GM23248 (cell line): Measurements from ENCODE around the gene ACTL9. TPM values are rescaled to one million over a fixed set of nuclear protein-coding genes. Genes with fewer than 3 reads are reported as not detected.

Experiments used
- DNase-seq: peaks from one replicate; pipeline ENCODE4 v3.0.0-alpha.2; 2015
- H2AFZ ChIP-seq: fragments of 200-600 bp; sonication (generic); 2 replicates; pipeline ENCODE4 v1.6.1; 2016; ENCODE audit warnings: antibody characterized with exemption
- H3F3A ChIP-seq: fragments of 200-600 bp; sonication (generic); 2 replicates; pipeline ENCODE4 v1.6.1; 2016; ENCODE audit warnings: mild to moderate bottlenecking, antibody characterized with exemption, mixed run types; ENCODE audit not compliant: insufficient read depth
- H3K27ac ChIP-seq: fragments of 200-600 bp; sonication (generic); 2 replicates; pipeline ENCODE4 v1.5.1; 2016; ENCODE audit warnings: mild to moderate bottlenecking
- H3K27me3 ChIP-seq: fragments of 200-600 bp; sonication (generic); replicated peaks from 2 replicates; pipeline ENCODE4 v1.6.1; 2016; ENCODE audit warnings: mild to moderate bottlenecking; ENCODE audit not compliant: insufficient read depth
- H3K36me3 ChIP-seq: fragments of 200-600 bp; sonication (generic); 2 replicates; pipeline ENCODE4 v1.6.1; 2016; ENCODE audit warnings: low read depth, mild to moderate bottlenecking
- H3K4me1 ChIP-seq: fragments of 200-600 bp; sonication (generic); 2 replicates; pipeline ENCODE4 v1.6.1; 2016; ENCODE audit warnings: mild to moderate bottlenecking; ENCODE audit not compliant: insufficient read depth
- H3K4me2 ChIP-seq: fragments of 200-600 bp; sonication (generic); one replicate; pipeline ENCODE4 v1.6.1; 2016; ENCODE audit warnings: mild to moderate bottlenecking; ENCODE audit not compliant: unreplicated experiment
- H3K4me3 ChIP-seq: fragments of 200-600 bp; sonication (generic); 2 replicates; pipeline ENCODE4 v1.5.1; 2016; ENCODE audit warnings: mild to moderate bottlenecking
- H3K79me2 ChIP-seq: fragments of 200-600 bp; sonication (generic); 2 replicates; pipeline ENCODE4 v1.6.1; 2016; ENCODE audit warnings: mild to moderate bottlenecking; ENCODE audit not compliant: insufficient read depth
- H3K9ac ChIP-seq: fragments of 200-600 bp; sonication (generic); 2 replicates; pipeline ENCODE4 v1.6.1; 2016; ENCODE audit warnings: mild to moderate bottlenecking
- H3K9me2 ChIP-seq: fragments of 200-600 bp; sonication (generic); 2 replicates; pipeline ENCODE4 v1.6.1; 2016; ENCODE audit warnings: mixed run types, mild to moderate bottlenecking, moderate library complexity; ENCODE audit not compliant: insufficient read depth
- H3K9me3 ChIP-seq: fragments of 200-600 bp; sonication (generic); one replicate; pipeline ENCODE4 v1.6.1; 2017; ENCODE audit warnings: low read depth
- H4K20me1 ChIP-seq: fragments of 200-600 bp; sonication (generic); 2 replicates; pipeline ENCODE4 v1.6.0; 2016; ENCODE audit not compliant: insufficient read depth
- EZH2 ChIP-seq: fragments of 200-600 bp; sonication (generic); IDR thresholded peaks from 2 replicates; pipeline ENCODE4 v1.6.1; 2018; ENCODE audit warnings: antibody characterized with exemption, mild to moderate bottlenecking; ENCODE audit not compliant: insufficient read depth, poor library complexity, severe bottlenecking
- EZH2phosphoT487 ChIP-seq: fragments of 200-600 bp; sonication (generic); IDR thresholded peaks from 2 replicates; pipeline ENCODE4 v1.6.1; 2018; ENCODE audit warnings: antibody characterized with exemption, moderate library complexity, mild to moderate bottlenecking, low read depth; ENCODE audit not compliant: insufficient read depth
- WGBS, 2 experiments: methylation state at CpG; one replicate each; pipeline ENCODE4 v1.1.6; 2015 to 2017; ENCODE audit warnings: low lambda C conversion rate in 2 of 2, low coverage in 1 of 2; ENCODE audit errors: missing lambda C conversion rate in 2 of 2; 5-methylcytosine and 5-hydroxymethylcytosine counted together
- in situ Hi-C: fragments of 300-500 bp; cut with MboI; formaldehyde crosslinking; loops from 2 replicates; pipeline ENCODE4 v1.15.0; 2020
- polyA plus RNA-seq: library from polyadenylated mRNA; unstranded; fragments of >200 nt; fragmentation: Nextera tagmentation; extraction: Ambion mirVana; gene quantifications from 2 replicates; pipeline ENCODE4 v1.2.1, GENCODE V29; 2016
- total RNA-seq: library from RNA; depleted of rRNA; stranded (reverse); fragments of >200 nt; shearing (Covaris generic); gene quantifications from 2 replicates; pipeline ENCODE4 v1.2.3, GENCODE V29; 2014

The ACTL9 gene
- total and polyA plus RNA-seq, 2 experiments from 2014 or later = not detected

DNA sequence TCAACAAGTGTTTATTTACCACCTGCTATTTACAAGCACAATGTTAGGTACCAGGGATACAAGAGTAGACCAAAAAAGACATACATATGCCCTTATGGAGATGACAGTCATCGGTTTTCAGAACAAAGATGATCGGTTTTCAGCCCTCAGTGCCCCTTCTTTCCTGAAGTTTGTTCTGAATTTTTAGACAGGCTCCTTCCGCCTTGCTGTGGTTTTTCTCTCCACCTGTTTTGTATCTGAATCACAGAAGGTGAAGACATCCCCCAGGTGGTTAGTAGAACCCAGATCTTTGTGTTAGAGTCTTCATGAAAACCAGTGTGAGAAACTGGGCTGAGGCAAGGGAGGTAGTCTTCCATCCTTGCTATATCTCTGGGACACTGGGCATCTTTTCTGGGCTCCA is 23.5 kb downstream of the ACTL9 start:
- H3K27ac ChIP-seq = no peak overlapping the region
- 14 to 20% methylated on average over 3 of the region's 3 CpGs for WGBS, 2 experiments
- in situ Hi-C loops = no loop called here

DNA sequence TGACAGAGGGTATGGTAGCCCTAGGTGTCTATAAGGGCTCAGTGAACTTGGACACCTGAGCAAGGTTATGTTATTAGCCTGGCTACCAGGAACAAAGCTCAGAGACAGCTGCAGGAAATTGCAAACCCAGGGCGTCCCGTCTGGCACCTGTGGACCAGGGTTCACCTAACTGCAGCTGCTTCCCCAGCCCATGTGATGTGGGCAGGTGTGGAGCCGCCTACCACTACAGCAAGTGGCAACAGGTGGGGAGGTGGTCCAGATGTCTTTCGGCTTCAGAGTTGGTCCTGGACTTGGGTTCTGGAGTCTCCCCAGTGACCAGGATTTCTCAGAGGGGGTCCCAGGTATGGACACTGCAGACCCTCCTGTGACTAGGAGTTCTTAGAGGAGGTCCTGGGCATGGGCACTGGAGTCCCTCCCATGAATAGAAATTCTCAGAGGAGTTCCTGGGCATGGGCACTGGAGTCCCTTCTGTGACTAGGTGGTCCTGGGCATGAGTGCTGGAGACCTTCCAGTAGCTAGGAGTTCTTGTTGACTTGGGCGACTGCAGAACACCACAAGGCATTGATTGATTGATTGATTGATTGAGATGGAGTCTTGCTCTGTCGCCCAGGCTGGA is 25.2 kb downstream of the ACTL9 start:
- Histone ChIP-seq H3K9ac (no peak overlapping the region), H3K4me3 (no peak overlapping the region), H3K27ac (no peak overlapping the region), H3F3A (no peaks in the 10 kb centered on the region), H3K9me2 (no peaks in the 10 kb centered on the region), H3K4me2 (no peak overlapping the region), H3K36me3 (no peaks in the 10 kb centered on the region), H4K20me1 (no peaks in the 10 kb centered on the region), H3K4me1 (no peaks in the 10 kb centered on the region), H3K27me3 (no peaks in the 10 kb centered on the region), H2AFZ (no peak overlapping the region), H3K9me3 (no peaks in the 10 kb centered on the region), H3K79me2 (no peaks in the 10 kb centered on the region)
- in situ Hi-C loops = no loop called here
- whole genome bisulfite sequencing, 2 experiments = 31 to 37% methylated on average over 6 of the region's 6 CpGs
- no peak for DNase-seq
- TF ChIP-seq EZH2phosphoT487 (no peak), EZH2 (no peak)

More for the DNA sequence above, 23.5 kb downstream of the ACTL9 start:
- no peak for TF ChIP-seq EZH2phosphoT487
- TF ChIP-seq EZH2 = no peak
- Histone ChIP-seq H3F3A (no peaks in the 10 kb centered on the region), H3K4me2 (no peak overlapping the region), H3K9me2 (no peaks in the 10 kb centered on the region), H3K36me3 (no peaks in the 10 kb centered on the region), H3K4me3 (no peak overlapping the region), H3K79me2 (no peaks in the 10 kb centered on the region), H3K9ac (no peak overlapping the region), H4K20me1 (no peaks in the 10 kb centered on the region), H3K9me3 (no peaks in the 10 kb centered on the region), H2AFZ (no peak overlapping the region), H3K4me1 (no peaks in the 10 kb centered on the region), H3K27me3 (no peaks in the 10 kb centered on the region)
- no peak for DNase-seq

DNA sequence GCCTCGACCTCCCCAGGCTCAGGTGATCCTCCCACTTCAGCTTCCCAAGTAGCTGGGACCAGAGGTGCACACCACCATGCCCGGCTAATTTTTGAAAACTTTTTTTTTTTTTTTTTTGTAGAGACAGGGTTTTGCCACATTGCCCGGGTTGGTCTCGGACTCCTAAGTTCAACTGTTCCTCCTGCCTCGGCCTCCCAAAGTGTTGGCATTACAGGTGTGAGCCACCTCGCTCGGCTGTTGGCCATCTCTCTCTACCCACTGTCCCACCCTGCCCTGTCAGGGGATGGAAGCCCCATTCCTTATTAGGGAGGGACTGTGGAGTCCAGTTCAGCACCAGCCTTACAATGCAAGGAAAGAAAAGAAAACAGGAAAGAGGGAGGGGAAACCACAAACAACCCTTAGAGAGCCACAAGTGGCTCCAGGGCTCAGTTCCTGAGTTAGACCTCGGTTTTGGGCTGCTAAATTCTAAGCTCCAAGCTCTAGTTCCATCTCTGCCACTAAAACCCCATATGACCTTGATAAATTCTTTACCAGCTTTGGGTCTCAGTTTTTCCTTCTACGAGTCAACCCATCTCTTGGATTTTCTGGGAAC is 31.7 kb downstream of the ACTL9 start:
- H4K20me1 ChIP-seq = no peaks in the 10 kb centered on the region
- H3F3A ChIP-seq = no peaks in the 10 kb centered on the region
- no peak overlapping the region for H3K9ac ChIP-seq
- H3K4me2 ChIP-seq = no peak overlapping the region
- H3K27ac ChIP-seq = no peak overlapping the region
- in situ Hi-C loops = no loop called here
- H3K9me2 ChIP-seq = no peaks in the 10 kb centered on the region
- TF ChIP-seq EZH2 (no peak), EZH2phosphoT487 (no peak)
- H3K27me3 ChIP-seq = no peaks in the 10 kb centered on the region
- 29 to 31% methylated on average over 9 of the region's 9 CpGs for WGBS, 2 experiments
- no peak overlapping the region for H3K4me3 ChIP-seq
- H3K79me2 ChIP-seq = no peaks in the 10 kb centered on the region
- H3K4me1 ChIP-seq = no peaks in the 10 kb centered on the region
- no peak overlapping the region for H2AFZ ChIP-seq
- DNase-seq = no peak
- no peaks in the 10 kb centered on the region for H3K36me3 ChIP-seq
- H3K9me3 ChIP-seq = no peaks in the 10 kb centered on the region

DNA sequence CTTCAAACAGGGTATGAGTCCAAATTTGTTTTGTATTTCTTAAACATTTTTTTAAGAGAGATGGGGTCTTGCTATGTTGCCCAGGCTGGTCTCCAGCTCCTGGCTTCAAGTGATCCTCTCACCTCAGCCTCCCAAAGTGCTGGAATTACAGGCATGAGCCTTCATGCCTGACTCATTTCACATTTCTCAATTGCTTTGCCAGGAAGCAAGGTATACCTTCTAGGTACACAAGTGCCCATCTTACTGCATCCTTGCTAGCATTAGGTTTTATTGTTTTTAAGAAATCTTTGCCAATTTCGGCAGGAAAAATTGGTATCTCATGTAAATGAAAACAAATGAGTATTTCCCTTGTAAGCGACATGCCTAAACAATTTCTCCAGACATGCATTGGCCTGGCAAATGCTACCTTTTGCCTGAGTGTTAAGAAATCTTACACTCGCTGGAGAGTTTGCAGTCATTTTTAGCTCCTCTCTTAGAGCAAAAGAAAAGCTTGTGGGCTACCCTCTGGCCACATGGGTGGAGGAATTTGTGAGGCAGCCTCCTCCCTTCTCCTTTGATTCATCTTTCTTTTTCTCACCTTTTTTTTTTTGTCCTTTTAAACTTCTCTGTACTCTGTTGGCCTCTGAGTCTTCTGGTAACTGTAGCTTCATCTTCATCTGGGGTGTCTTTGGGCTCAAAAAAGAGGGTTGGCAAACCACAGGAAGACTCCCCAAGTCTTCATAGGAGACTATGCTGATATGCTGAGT is 33.0 kb downstream of the ACTL9 start:
- H3K9me2 ChIP-seq = no peaks in the 10 kb centered on the region
- no peak overlapping the region for H3K4me3 ChIP-seq
- no peak overlapping the region for H3K9ac ChIP-seq
- DNase-seq = no peak
- H3K9me3 ChIP-seq = no peaks in the 10 kb centered on the region
- H3K36me3 ChIP-seq = no peaks in the 10 kb centered on the region
- in situ Hi-C loops = no loop called here
- H4K20me1 ChIP-seq = no peaks in the 10 kb centered on the region
- no peaks in the 10 kb centered on the region for H3K79me2 ChIP-seq
- no peak overlapping the region for H3K27ac ChIP-seq
- H3K4me2 ChIP-seq = no peak overlapping the region
- no peaks in the 10 kb centered on the region for H3K4me1 ChIP-seq
- H3K27me3 ChIP-seq = no peaks in the 10 kb centered on the region
- 30 to 33% methylated on average over 3 of the region's 3 CpGs for WGBS, 2 experiments
- H2AFZ ChIP-seq = no peak overlapping the region
- no peaks in the 10 kb centered on the region for H3F3A ChIP-seq
- TF ChIP-seq EZH2phosphoT487 (no peak), EZH2 (no peak)
